ENCODE measurements around the gene MAFG.

GRCh38 chr17:81869221-81870130, 58.1 kb downstream of the MAFG start:
- TF ChIP-seq SMC3 (conservative IDR thresholded peaks at IDR 0.05; ENCODE audit: poor library complexity) (peak; percentile 62), CTCF (IDR thresholded peaks at IDR 0.05; ENCODE audit: poor library complexity, severe bottlenecking) (peak; percentile 73), EP300 (conservative IDR thresholded peaks at IDR 0.05; ENCODE audit: poor library complexity, severe bottlenecking) (no peak)
